ENCODE data around the gene GSK3B. TPM values are rescaled to one million over a fixed set of nuclear protein-coding genes. Genes with fewer than 3 reads are reported as not detected.
"Not testable (repeated sequence)": the region's sequence is repeated elsewhere in the genome, so short reads cannot be mapped to it uniquely, and the experiment has no call there.

Gene GSK3B
- total RNA-seq, 2 experiments from 2014 or later, result 38.3 to 39.5 TPM

- ChIA-PET POLR2A (interaction anchor here (0.7 kb wide), 1 partner anchor 1128 kb away, joined by 5 read pairs; no protein-coding TSS in a partner anchor), CTCF (interaction anchor here (1.1 kb wide), 1 partner anchor 14 kb away, joined by 3 read pairs; no protein-coding TSS in a partner anchor)
- no peak for DNase-seq
- H3K4me1 Mint-ChIP-seq, result peaks cover 8% of the 10 kb centered on the region
- no peaks in the 10 kb centered on the region for H3K9me3 Mint-ChIP-seq
- H3K4me3 Mint-ChIP-seq, result no peak overlapping the region
- peaks cover 21% of the 10 kb centered on the region for H3K36me3 Mint-ChIP-seq (ENCODE audit: low read depth)
- H3K27me3 Mint-ChIP-seq, result no peaks in the 10 kb centered on the region
- no peak overlapping the region for H3K27ac Mint-ChIP-seq
Measured at GRCh38 chr3:120066634-120067033, 27.6 kb downstream of the GSK3B start.

GRCh38 chr3:120064641-120065040 is 29.6 kb downstream of the GSK3B start:
- peaks cover 21% of the 10 kb centered on the region for H3K36me3 Mint-ChIP-seq (ENCODE audit: low read depth)
- H3K4me1 Mint-ChIP-seq, result peaks cover 12% of the 10 kb centered on the region
- H3K27ac Mint-ChIP-seq, result no peak overlapping the region
- DNase-seq, result no peak
- H3K4me3 Mint-ChIP-seq, result no peak overlapping the region
- POLR2A ChIA-PET, result no interaction called here
- CTCF ChIA-PET, result no interaction called here
- no peaks in the 10 kb centered on the region for H3K27me3 Mint-ChIP-seq
- H3K9me3 Mint-ChIP-seq, result no peaks in the 10 kb centered on the region

- Mint-ChIP-seq H3K4me3 (no peak overlapping the region), H3K4me1 (peaks cover 18% of the 10 kb centered on the region), H3K27ac (no peak overlapping the region), H3K9me3 (peaks cover 3% of the 10 kb centered on the region), H3K27me3 (no peaks in the 10 kb centered on the region), H3K36me3 (ENCODE audit: low read depth) (peaks cover 20% of the 10 kb centered on the region)
- DNase-seq, result no peak
- POLR2A ChIA-PET, result no interaction called here
- CTCF ChIA-PET, result no interaction called here
Measured at GRCh38 chr3:120062474-120062873, 31.8 kb downstream of the GSK3B start.

- no peak overlapping the region for H3K27ac Mint-ChIP-seq
- peaks cover 18% of the 10 kb centered on the region for H3K4me1 Mint-ChIP-seq
- POLR2A ChIA-PET, result no interaction called here
- peaks cover 10% of the 10 kb centered on the region for H3K9me3 Mint-ChIP-seq
- H3K36me3 Mint-ChIP-seq (ENCODE audit: low read depth), result peaks cover 20% of the 10 kb centered on the region
- CTCF ChIA-PET, result interaction anchor here (0.5 kb wide), 1 partner anchor 107 kb away, joined by 7 read pairs; no protein-coding TSS in a partner anchor
- H3K27me3 Mint-ChIP-seq, result no peaks in the 10 kb centered on the region
- DNase-seq, result no peak
- no peak overlapping the region for H3K4me3 Mint-ChIP-seq
Measured at GRCh38 chr3:120059081-120059864, 35.0 kb downstream of the GSK3B start.

- Mint-ChIP-seq H3K4me1 (peaks cover 28% of the 10 kb centered on the region), H3K27me3 (no peaks in the 10 kb centered on the region), H3K36me3 (ENCODE audit: low read depth) (peaks cover 29% of the 10 kb centered on the region), H3K4me3 (no peak overlapping the region), H3K9me3 (peaks cover 17% of the 10 kb centered on the region), H3K27ac (no peak overlapping the region)
- DNase-seq, result no peak
- ChIA-PET POLR2A (no interaction called here), CTCF (no interaction called here)
Measured at GRCh38 chr3:120057626-120058025, 36.6 kb downstream of the GSK3B start.

GRCh38 chr3:120057029-120057428 is 37.2 kb downstream of the GSK3B start:
- peaks cover 32% of the 10 kb centered on the region for H3K4me1 Mint-ChIP-seq
- no peak for DNase-seq
- ChIA-PET POLR2A (no interaction called here), CTCF (no interaction called here)
- H3K27ac Mint-ChIP-seq, result no peak overlapping the region
- H3K27me3 Mint-ChIP-seq, result no peaks in the 10 kb centered on the region
- H3K36me3 Mint-ChIP-seq (ENCODE audit: low read depth), result peaks cover 31% of the 10 kb centered on the region
- peaks cover 17% of the 10 kb centered on the region for H3K9me3 Mint-ChIP-seq
- no peak overlapping the region for H3K4me3 Mint-ChIP-seq

- POLR2A ChIA-PET, result interaction anchor here (0.7 kb wide), 1 partner anchor 195 kb away, joined by 3 read pairs; no protein-coding TSS in a partner anchor
- H3K4me1 Mint-ChIP-seq, result peaks cover 51% of the 10 kb centered on the region
- H3K4me3 Mint-ChIP-seq, H3K27me3 Mint-ChIP-seq, CTCF ChIA-PET, DNase-seq, H3K27ac Mint-ChIP-seq: not testable (repeated sequence)
- peaks cover 43% of the 10 kb centered on the region for H3K36me3 Mint-ChIP-seq (ENCODE audit: low read depth)
- H3K9me3 Mint-ChIP-seq, result peaks cover 30% of the 10 kb centered on the region
Measured at GRCh38 chr3:120053647-120054046, 40.6 kb downstream of the GSK3B start.

GRCh38 chr3:120052677-120053076 is 41.6 kb downstream of the GSK3B start:
- DNase-seq, result no peak
- peaks cover 52% of the 10 kb centered on the region for H3K4me1 Mint-ChIP-seq
- ChIA-PET POLR2A (no interaction called here), CTCF (interaction anchor here (1.0 kb wide), 1 partner anchor 14 kb away, joined by 3 read pairs; no protein-coding TSS in a partner anchor)
- no peaks in the 10 kb centered on the region for H3K27me3 Mint-ChIP-seq
- H3K9me3 Mint-ChIP-seq, result peaks cover 36% of the 10 kb centered on the region
- no peak overlapping the region for H3K4me3 Mint-ChIP-seq
- peaks cover 46% of the 10 kb centered on the region for H3K36me3 Mint-ChIP-seq (ENCODE audit: low read depth)
- H3K27ac Mint-ChIP-seq, result peak overlapping the region; percentile 5

GRCh38 chr3:120052225-120052624 is 42.0 kb downstream of the GSK3B start:
- H3K27ac Mint-ChIP-seq, result peak overlapping the region; percentile 5
- H3K4me3 Mint-ChIP-seq, result no peak overlapping the region
- POLR2A ChIA-PET, result no interaction called here
- no peak for DNase-seq
- H3K27me3 Mint-ChIP-seq, result no peaks in the 10 kb centered on the region
- CTCF ChIA-PET, result interaction anchor here (1.0 kb wide), 1 partner anchor 15 kb away, joined by 3 read pairs; no protein-coding TSS in a partner anchor
- peaks cover 52% of the 10 kb centered on the region for H3K4me1 Mint-ChIP-seq
- peaks cover 50% of the 10 kb centered on the region for H3K36me3 Mint-ChIP-seq (ENCODE audit: low read depth)
- peaks cover 39% of the 10 kb centered on the region for H3K9me3 Mint-ChIP-seq

GRCh38 chr3:120051570-120051969 is 42.7 kb downstream of the GSK3B start:
- Mint-ChIP-seq H3K9me3 (peaks cover 44% of the 10 kb centered on the region), H3K4me1 (peaks cover 51% of the 10 kb centered on the region), H3K36me3 (ENCODE audit: low read depth) (peaks cover 55% of the 10 kb centered on the region)
- H3K4me3 Mint-ChIP-seq, CTCF ChIA-PET, H3K27me3 Mint-ChIP-seq, H3K27ac Mint-ChIP-seq, POLR2A ChIA-PET, DNase-seq: not testable (repeated sequence)

- peaks cover 56% of the 10 kb centered on the region for H3K4me1 Mint-ChIP-seq
Measured at GRCh38 chr3:120049881-120050539, 44.2 kb downstream of the GSK3B start.

GRCh38 chr3:120049072-120049471 is 45.2 kb downstream of the GSK3B start:
- Mint-ChIP-seq H3K4me3 (no peak overlapping the region), H3K4me1 (peaks cover 55% of the 10 kb centered on the region)
- DNase-seq, result no peak

More at GRCh38 chr3:120049881-120050539, 44.2 kb downstream of the GSK3B start:
- Mint-ChIP-seq H3K36me3 (ENCODE audit: low read depth) (peaks cover 56% of the 10 kb centered on the region), H3K27me3 (no peaks in the 10 kb centered on the region), H3K27ac (no peak overlapping the region), H3K4me3 (no peak overlapping the region), H3K9me3 (peaks cover 53% of the 10 kb centered on the region)
- CTCF ChIA-PET, result interaction anchor here (0.6 kb wide), 1 partner anchor 29 kb away, joined by 3 read pairs; no protein-coding TSS in a partner anchor
- no peak for DNase-seq
- POLR2A ChIA-PET, result interaction anchor here (0.5 kb wide), 1 partner anchor 387 kb away, joined by 3 read pairs; no protein-coding TSS in a partner anchor

GRCh38 chr3:120048355-120049041 is 45.7 kb downstream of the GSK3B start:
- H3K27ac Mint-ChIP-seq, result no peak overlapping the region
- ChIA-PET POLR2A (no interaction called here), CTCF (no interaction called here)
- H3K4me3 Mint-ChIP-seq, result no peak overlapping the region
- DNase-seq, result no peak
- H3K4me1 Mint-ChIP-seq, result peaks cover 52% of the 10 kb centered on the region
- peaks cover 57% of the 10 kb centered on the region for H3K36me3 Mint-ChIP-seq (ENCODE audit: low read depth)
- H3K27me3 Mint-ChIP-seq, result no peaks in the 10 kb centered on the region
- peaks cover 56% of the 10 kb centered on the region for H3K9me3 Mint-ChIP-seq

More at GRCh38 chr3:120049072-120049471, 45.2 kb downstream of the GSK3B start:
- no peaks in the 10 kb centered on the region for H3K27me3 Mint-ChIP-seq
- peaks cover 56% of the 10 kb centered on the region for H3K36me3 Mint-ChIP-seq (ENCODE audit: low read depth)
- ChIA-PET CTCF (no interaction called here), POLR2A (no interaction called here)
- peaks cover 53% of the 10 kb centered on the region for H3K9me3 Mint-ChIP-seq
- H3K27ac Mint-ChIP-seq, result no peak overlapping the region
